HG03175 (cell line): ENCODE data around the gene FGF14.

Experiments
- ATAC-seq: cut with Tn5 transposase; IDR thresholded peaks from one replicate; pipeline ENCODE4 v1.9.1; 2021; ENCODE audit warnings: mild to moderate bottlenecking, moderate library complexity; ENCODE audit not compliant: unreplicated experiment

Gene FGF14

DNA sequence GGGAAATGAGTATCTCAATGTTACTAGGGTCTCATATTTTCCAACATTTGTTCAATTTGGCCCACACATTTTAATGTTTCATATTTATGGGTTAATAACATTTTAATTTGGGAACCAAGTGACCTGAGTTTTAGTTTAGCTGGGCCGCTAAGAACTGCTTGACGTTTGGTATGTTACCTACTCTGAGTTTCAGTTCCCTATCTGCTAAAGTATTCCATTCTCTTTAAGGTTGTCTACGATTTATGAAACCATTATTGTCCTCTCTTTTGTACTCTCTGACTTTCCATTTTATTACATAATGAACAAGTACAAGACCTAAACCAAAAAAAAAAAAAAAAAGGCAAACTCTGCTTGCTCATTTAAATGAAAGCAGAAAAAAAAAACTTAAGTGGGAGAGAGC lies 89.9 kb downstream of the FGF14 start:
- ATAC-seq, result peak; percentile 70

DNA sequence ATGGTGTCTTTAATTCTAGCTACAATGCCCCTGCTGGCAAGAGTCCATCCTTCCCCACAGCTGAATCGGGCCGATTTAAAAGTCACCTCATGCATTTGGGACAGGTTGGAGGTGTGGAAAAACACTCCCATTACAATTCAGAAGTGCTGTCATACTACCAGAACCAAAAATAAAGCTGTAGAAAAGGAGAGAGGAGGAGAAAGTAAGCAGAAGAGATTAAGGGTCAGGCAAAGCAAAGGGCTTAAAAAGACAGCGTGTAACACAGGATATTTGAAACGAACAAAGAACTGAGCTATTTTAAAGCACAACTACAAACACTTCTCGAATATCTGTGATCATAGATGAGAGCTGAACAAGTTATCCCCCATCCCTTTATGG lies 90.4 kb downstream of the FGF14 start:
- no peak for ATAC-seq

DNA sequence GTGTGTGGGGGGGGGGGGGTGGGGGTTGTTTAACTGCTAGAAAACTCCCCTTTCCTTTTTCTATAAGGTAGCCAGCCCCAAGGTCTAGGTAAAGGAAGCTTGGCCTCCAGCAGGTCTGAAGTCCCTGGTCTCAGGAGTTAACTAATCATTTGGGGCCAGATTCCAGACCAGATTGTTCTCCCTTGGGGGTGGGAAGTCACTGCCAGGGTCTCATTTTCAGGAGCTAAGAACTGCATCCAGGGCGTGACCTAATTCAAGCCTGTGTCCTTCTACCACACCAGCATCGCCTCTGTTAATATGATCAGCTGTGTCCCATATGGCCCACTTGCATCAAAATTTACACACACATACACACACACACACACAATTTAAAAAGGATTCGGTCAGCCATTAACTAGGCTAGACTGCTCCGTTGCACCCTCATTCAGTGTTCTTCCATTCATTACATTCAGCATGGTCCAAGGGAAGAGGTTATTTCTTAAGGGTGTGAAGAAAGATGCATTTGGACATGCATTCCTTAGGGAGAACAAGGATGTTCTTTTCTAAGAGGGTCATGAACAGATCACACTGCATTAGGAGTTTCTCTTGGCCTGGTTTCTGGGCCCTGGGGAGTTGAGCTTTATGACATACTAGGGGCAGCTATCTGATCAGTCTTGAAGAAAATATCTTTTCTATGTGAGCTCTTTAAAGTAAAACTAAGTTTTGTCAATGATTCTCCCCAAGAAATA lies 91.0 kb downstream of the FGF14 start:
- no peak for ATAC-seq

DNA sequence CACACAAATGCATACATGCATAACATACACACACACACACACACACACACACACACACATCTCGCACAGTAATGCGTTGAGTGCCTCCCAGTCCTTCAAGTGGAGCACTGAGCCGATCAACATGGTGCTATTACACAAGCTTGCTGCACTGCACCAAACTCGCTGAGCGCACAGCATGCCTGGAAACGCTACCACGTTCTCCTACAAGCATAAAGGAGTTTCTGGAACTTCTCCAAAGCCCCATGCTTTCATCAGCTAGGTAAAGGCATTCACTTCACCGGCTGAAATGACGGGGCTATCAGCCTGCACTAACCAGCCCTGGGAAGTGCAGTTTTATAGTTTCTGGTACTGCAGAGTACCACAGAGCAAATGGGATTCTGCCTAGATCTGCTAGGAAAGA lies 92.7 kb downstream of the FGF14 start:
- ATAC-seq, result no peak

DNA sequence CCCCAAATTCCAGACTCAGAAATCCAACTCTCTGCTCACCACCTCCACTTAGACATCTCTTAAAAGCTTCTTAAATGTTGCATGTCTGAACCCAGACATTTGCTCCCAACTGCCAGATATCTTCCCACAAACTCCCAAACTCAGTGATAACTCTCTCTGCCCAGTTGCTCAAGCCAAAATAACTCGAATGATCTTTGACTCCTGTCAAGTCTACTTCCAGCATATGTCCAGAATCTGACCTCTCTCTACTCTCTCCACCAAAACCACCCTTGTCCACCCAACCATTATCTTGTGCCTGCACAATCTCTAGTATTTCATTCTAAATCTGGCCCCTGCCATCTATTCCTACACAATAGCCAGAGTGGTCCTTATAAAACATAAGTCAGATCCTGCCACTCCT lies 99.3 kb downstream of the FGF14 start:
- ATAC-seq, result no peak

DNA sequence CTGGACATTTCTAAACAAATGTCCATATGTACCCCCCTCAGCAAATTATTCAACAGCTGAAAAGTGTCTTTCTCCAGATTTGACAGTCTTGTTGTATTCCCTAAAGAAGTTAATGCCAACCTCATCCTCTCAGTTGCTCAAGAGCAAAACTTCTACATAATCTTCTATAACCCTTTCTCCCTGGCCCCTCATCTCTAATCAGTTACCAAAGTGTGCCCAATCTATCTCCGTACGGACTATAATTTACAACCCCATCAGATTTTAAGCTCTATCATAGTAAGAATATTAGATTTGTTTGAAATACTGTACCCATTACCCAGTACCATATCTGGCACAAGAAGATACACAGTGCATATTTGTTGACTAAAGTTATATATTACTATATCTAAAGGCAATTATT lies 101.5 kb downstream of the FGF14 start:
- no peak for ATAC-seq

DNA sequence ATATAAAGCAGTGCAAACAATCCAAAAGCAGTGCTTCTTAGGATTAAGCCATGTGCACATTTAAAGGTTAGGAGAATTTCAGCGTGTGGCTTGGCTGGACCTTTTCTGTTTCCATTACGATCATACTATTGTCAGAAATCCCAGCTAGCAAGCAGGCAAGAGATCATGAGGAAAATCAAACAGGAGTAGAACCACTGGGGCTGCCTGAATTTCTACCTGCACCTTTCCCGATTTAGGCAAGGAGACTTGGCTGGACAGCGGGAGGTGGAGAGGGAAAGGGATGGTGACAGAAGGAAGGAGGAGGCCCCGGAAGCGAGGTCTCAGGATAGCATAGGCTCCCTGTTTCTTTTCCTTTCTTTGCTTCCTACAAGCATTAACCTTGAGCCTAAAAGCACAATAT lies 102.5 kb downstream of the FGF14 start:
- ATAC-seq, result no peak

DNA sequence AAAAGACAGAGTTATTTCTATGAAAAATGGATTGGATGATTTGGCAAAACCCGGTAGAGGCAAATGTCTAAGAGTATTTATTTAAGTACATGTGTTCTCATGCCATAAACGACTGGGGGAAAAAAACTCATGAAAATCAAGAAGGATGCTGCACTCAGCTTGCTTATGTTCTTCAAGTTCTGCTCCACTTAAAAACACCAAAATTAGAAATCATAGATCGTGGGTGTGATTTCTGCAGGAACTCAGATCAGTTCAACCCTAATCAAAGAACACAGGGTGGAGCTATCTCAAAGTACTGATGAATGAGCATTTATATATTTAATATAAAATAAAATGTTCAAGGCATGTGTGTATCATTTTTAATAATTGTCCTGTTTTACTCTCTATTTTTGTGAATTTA lies 103.8 kb downstream of the FGF14 start:
- ATAC-seq, result no peak

DNA sequence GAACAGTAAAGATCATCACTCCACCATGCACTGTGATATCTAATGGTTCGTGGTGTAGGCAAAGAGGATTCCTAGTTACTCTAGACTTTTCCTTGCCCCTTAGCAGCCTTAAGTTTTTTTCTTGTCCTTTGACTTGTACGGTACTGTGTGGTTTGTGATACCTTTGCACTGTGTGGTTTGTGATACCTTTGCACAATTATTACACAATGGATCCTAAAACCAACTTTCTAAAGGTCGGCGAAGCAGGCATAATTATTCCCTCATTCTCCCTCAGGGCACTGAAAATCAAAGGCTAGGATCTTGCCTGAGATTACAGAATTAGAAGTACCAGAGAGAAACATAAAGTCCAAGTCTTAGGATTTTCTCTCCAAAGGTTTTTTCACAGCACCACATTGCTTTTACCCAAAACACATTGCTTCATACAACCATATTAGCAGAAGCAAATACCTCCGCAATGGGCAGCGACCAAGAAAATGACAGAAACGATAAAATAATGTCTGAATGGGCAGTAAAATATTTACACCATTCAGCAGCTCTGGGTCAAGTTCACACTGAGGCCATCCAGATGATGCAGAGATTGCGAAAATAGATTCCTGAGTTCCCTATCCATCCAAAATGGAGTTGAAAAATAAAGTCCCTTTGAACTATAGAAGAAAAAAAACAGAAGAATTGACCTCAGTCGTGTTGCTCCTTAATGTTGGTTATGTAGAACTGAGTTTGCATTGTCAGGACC lies 106.4 kb downstream of the FGF14 start:
- ATAC-seq, result no peak

DNA sequence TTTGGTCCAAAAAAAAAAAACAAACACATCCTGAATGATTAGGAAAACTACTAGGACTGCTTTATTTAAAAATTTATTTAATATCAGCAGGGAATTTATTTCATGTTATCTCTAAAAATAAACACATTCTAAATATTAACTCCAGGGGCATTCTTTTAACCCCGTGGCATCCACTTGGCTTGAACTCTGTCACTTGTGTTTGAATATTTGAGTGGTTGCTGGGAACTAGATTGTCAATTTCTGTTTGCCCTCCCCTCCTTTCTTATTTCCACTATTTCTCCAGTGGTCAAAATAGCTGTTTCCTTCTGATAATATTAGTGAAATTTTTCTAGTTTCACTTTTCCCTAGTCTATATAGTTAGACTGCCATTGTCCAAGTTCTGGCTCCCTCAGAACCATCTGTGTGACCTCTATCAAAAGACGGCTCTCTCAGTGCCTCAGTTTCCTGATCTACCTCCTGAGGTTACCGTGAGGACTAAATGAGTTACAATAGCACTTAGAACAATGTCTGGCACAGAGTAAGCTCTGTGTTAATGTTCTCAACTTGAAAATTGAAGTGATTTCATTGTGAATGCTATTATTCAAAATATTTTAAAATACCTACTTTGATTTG lies 107.3 kb downstream of the FGF14 start:
- no peak for ATAC-seq

DNA sequence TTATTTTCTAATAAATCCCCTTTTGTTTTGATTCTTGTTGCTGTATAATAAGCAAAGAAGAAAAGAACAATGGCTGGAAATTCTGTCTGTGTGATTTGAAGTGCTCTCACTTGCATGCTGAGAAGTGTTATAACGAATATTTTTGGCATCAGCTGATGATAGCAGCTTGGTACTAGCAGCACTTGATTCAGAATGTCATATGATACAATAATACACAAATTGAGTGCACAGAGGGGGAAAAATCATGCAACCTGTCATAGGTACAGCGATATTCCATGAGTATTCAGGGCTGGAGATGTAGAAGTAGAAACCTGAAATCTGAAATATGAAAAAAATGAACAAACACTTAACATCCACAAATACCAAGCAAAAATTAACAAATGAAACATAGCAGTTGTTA lies 108.1 kb downstream of the FGF14 start:
- no peak for ATAC-seq

DNA sequence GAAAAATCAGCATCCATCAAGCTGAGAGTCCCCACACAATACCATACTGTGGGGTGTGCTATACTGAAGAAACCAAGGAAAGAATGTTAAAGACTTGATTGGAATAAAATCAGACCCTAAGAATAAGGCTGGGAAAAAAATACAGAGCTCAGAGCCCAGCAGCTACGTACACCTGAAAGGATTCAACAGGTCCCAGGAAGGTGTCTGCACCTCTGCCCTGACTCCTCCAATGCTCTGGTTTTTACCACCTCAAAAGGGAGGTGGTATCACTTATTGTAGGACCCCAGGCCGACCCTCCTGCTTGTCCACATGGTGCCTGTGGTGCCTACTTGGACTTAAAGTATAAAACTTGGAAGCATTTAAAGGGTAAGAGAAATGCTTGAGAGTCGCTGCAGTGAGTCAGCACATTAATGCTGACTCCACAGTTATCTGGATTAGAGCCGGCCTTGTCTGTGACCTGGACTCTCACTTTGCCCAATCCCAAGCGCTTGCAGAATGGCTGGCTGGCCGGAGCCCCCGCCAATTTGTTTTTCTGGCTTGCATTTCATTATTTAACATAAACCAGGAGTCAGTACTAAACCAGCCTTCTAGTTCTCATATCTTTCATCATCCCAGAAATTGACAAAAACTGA lies 110.1 kb downstream of the FGF14 start:
- no peak for ATAC-seq

DNA sequence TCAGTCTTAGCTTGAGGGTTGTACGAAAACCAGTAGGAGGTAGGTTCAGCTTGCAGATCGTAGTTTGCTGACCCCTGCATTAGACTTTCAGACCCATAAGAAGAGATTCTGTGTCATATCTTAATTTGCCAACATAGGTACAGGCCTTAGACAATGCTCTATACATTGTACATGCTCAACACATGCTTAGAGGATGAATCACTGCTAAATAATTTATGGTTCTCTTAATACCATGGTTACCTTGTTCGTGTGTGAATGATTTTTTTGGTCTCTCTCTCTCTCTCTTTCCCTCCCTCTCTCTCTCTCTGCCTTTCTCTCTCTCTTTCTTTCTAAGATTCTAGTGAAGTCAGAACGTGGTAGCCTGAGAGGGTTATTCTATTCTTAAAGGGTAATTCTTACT lies 112.2 kb downstream of the FGF14 start:
- ATAC-seq, result no peak

DNA sequence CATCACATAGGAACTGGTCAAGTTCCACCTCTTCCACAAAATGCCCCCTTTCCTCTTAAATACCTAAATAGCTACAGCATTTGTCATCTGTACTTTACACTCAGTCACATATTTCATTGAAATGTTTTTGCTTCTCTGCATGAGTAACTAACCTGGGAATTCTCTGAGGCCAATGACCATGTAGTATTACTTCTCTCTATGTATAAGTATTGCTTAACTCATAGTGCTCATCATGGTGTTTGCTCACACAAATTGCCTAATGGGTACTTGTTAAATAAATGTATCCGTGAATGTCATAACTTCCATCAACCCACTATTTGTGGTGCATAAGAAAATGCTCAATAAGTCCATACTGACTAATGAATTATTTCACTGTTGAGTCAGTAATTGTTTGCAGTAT lies 115.5 kb downstream of the FGF14 start:
- ATAC-seq, result no peak

DNA sequence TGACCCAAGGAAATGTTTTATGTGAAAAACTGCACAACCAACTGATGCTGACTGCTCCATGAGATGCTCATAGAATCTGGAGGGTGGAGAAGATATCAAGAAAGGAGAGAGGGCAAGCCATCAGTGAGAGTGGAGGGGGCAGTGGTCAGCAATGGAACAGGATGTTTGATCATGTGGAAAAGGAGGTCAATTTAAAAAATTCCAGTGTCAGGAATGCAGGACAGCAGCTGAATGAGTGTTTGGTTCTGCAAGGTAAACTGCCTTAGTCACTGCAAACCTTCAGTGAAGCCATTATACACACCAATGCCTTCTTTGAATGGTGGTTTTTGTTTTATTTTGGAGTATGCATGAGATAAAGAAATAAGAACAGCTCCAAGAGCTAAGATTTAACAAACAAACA lies 121.5 kb downstream of the FGF14 start:
- ATAC-seq, result no peak

DNA sequence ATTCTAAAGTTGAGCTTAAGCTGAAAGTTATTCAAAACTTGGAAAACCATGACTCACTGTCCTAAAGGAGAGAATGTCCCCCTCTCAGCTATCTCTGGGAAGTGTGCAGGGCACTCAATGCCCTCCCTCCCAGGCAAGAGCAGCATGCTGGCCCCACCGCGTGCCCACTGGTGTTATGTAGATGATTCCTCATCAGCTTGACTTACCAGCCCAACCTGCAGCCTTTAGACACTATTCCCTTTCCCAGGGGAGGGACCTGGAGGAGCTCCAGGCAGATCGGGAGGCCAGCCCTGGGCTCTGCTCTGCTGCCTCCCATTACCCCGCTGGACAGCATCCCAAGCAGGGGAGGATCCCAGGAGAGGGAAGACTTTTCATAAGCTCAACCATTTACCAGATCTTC lies 124.6 kb downstream of the FGF14 start:
- ATAC-seq, result no peak

DNA sequence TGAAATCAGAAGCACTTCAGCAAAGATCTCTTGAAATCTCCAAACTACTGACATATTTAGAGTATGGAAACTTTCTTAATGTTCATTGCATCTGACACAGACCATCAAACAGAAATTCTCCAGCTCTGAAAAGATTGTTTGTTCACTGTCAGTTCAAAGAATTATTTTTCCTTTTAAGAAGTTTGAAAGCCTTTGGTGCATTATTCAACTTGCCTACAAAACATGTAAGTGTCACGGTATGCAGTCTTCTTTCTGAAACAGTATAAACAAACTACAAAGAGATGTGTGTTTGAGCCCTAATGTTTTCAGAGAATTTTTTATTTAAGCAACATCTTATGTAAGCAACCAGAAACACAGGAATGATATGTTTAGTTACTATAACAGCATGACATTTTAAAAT lies 125.4 kb downstream of the FGF14 start:
- ATAC-seq, result no peak

DNA sequence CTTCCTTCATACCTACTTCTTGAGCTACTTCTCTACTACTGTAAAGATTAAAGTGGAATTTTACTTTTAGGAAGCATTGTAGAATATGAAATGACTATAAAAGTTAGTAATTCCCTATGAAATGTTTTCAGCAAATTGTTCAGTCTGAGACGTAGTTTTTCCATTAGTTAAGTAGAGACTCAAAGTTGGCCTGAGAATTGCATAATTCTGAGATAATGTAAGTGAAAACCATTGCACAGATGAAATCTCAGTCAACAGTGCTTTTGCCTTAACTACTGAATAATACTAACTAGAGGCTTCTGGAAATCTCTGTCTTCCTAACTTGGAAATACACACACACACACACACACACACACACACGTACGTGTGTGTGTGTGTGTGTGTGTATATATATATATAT lies 125.9 kb downstream of the FGF14 start:
- no peak for ATAC-seq

DNA sequence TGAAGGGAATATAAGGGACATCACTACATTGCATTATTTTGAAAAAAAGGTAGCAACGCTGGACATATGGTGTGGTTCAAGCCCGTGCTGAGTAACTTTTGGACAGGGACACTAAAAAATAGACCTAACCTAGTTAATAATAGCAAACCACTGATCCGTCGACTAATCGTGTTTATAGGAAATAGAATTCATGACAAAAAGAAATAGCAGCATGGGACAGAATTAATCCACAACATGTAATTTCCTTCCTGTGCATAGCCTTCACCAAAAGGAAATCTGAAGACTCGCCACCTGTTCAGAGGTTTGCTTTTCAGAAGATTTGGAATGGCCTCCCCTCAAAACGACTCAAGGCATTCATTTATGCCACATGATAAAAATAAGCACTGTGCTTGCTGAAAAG lies 128.7 kb downstream of the FGF14 start:
- ATAC-seq, result no peak

DNA sequence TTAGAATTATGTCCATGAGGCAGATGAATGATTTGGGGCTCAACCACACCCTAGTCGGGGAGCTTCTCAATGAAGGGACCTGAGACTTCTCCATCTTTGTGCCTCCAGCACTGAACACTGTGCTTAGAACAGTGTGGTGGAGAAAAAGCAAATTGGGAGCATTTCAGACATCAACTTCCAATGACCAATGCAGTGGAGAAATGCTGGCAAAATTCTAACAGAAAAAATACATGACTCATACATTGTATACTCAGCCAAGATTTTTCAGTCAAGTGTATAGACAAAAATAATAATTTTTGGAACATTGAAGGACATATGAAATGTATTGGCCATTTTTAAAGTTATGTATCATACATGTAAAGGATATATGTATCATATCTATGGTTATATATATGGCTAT lies 134.7 kb downstream of the FGF14 start:
- ATAC-seq, result no peak

DNA sequence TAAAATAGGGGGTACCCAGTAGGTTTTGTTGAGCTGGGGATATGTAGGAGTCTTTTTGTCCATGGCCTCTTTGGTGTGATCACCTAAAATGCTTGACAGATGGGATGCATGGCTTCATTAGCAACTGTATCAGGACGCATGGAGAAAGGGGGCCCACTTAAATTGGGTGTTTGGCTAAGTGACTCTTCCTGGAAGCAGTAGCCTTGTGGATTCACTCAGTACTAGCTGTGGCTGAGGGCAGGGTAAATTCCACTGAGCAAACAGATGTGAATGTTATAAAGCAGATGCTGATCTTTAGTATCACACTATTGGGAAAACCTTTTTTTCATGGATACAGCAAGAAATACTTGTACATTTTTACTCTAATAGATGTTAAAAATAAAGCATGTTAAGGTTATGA lies 140.0 kb downstream of the FGF14 start:
- no peak for ATAC-seq

DNA sequence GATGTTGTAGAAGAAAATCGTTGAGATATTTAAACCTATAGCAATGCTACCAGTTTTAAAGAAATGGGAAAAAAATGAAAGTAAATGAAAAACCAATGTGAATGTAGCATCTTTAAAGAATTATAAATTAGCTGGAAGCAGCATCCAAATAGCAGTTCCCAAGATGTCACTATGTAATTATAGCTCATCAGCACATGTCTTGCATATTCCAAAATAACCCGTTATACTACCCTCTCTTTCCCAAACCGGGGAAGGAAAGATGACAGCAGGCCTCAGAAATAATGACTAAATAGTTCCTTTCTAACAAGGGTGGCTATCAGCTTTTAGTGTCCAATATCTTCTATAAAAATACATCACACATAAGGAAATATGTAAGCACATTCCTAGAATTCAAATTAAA lies 140.5 kb downstream of the FGF14 start:
- ATAC-seq, result no peak
